Muscle layer of colon (tissue), 2 donors: ENCODE measurements around the gene KLHL29.

Experiments
- H3K27ac ChIP-seq: one replicate; pipeline ENCODE4 v1.7.0; 2013; ENCODE audit warnings: low read depth, mild to moderate bottlenecking, low read length, moderate library complexity
- H3K27me3 ChIP-seq, 2 donors: one replicate each; pipeline ENCODE4 v1.7.0; 2013; ENCODE audit warnings: low read length in 2 of 2, mild to moderate bottlenecking in 2 of 2; ENCODE audit not compliant: insufficient read depth in 2 of 2, control insufficient read depth in 1 of 2
- H3K36me3 ChIP-seq: one replicate; pipeline ENCODE4 v1.7.0; 2013; ENCODE audit warnings: mild to moderate bottlenecking, low read length; ENCODE audit not compliant: insufficient read depth
- H3K4me1 ChIP-seq: one replicate; pipeline ENCODE4 v1.7.0; 2013; ENCODE audit warnings: mild to moderate bottlenecking, low read length; ENCODE audit not compliant: insufficient read depth
- H3K4me3 ChIP-seq, 2 donors: one replicate each; pipeline ENCODE4 v1.7.0; 2013; ENCODE audit warnings: low read length in 2 of 2, low read depth in 1 of 2, mild to moderate bottlenecking in 1 of 2, moderate library complexity in 1 of 2
- H3K9ac ChIP-seq: one replicate; pipeline ENCODE4 v1.7.0; 2013; ENCODE audit warnings: low read length
- H3K9me3 ChIP-seq: one replicate; pipeline ENCODE4 v1.7.0; 2013; ENCODE audit warnings: mild to moderate bottlenecking, low read length
- donor health status: abdominal sarcoma.
- donor health status: Adenocarcinoma of cecum.

The KLHL29 gene

GRCh38 chr2:23553561-23553960 is 168.6 kb downstream of the KLHL29 start:
- Histone ChIP-seq H3K9ac (no peak overlapping the region), H3K4me3 (no peak overlapping the region), H3K27me3 (no peaks in the 10 kb centered on the region), H3K4me1 (peaks cover 17% of the 10 kb centered on the region), H3K36me3 (no peaks in the 10 kb centered on the region), H3K27ac (no peak overlapping the region), H3K9me3 (no peaks in the 10 kb centered on the region)

GRCh38 chr2:23554054-23554697 is 169.2 kb downstream of the KLHL29 start:
- Histone ChIP-seq H3K9me3 (no peaks in the 10 kb centered on the region), H3K27ac (no peak overlapping the region), H3K4me1 (peaks cover 13% of the 10 kb centered on the region), H3K9ac (no peak overlapping the region), H3K36me3 (no peaks in the 10 kb centered on the region), H3K27me3 (no peaks in the 10 kb centered on the region), H3K4me3 (no peak overlapping the region)

GRCh38 chr2:23555944-23556343 is 171.0 kb downstream of the KLHL29 start:
- H3K9ac ChIP-seq: no peak overlapping the region
- no peaks in the 10 kb centered on the region for H3K9me3 ChIP-seq
- H3K4me1 ChIP-seq: peaks cover 8% of the 10 kb centered on the region
- H3K4me3 ChIP-seq: no peak overlapping the region
- H3K27ac ChIP-seq: no peak overlapping the region
- no peaks in the 10 kb centered on the region for H3K27me3 ChIP-seq
- H3K36me3 ChIP-seq: no peaks in the 10 kb centered on the region

- no peaks in the 10 kb centered on the region for H3K27me3 ChIP-seq
- H3K4me1 ChIP-seq: peaks cover 8% of the 10 kb centered on the region
- no peak overlapping the region for H3K9ac ChIP-seq
- H3K27ac ChIP-seq: no peak overlapping the region
- H3K36me3 ChIP-seq: no peaks in the 10 kb centered on the region
- H3K9me3 ChIP-seq: no peaks in the 10 kb centered on the region
- no peak overlapping the region for H3K4me3 ChIP-seq
Observed at GRCh38 chr2:23556929-23557328, 171.9 kb downstream of the KLHL29 start.

- no peaks in the 10 kb centered on the region for H3K9me3 ChIP-seq
- no peak overlapping the region for H3K4me3 ChIP-seq
- H3K4me1 ChIP-seq: peaks cover 9% of the 10 kb centered on the region
- H3K27me3 ChIP-seq: no peaks in the 10 kb centered on the region
- peaks cover under 1% of the 10 kb centered on the region for H3K36me3 ChIP-seq
- H3K27ac ChIP-seq: no peak overlapping the region
- H3K9ac ChIP-seq: no peak overlapping the region
Observed at GRCh38 chr2:23557455-23557854, 172.5 kb downstream of the KLHL29 start.

GRCh38 chr2:23559561-23560239 is 174.7 kb downstream of the KLHL29 start:
- Histone ChIP-seq H3K27ac (no peak overlapping the region), H3K9ac (no peak overlapping the region), H3K36me3 (peaks cover 6% of the 10 kb centered on the region), H3K27me3 (no peaks in the 10 kb centered on the region), H3K4me3 (no peak overlapping the region), H3K9me3 (no peaks in the 10 kb centered on the region), H3K4me1 (peaks cover 31% of the 10 kb centered on the region)

- Histone ChIP-seq H3K27ac (peak overlapping the region; percentile 24), H3K27me3 (no peaks in the 10 kb centered on the region)
Observed at GRCh38 chr2:23561088-23561487, 176.1 kb downstream of the KLHL29 start.

GRCh38 chr2:23561544-23561943 is 176.6 kb downstream of the KLHL29 start:
- Histone ChIP-seq H3K36me3 (peaks cover 6% of the 10 kb centered on the region), H3K4me3 (no peak overlapping the region), H3K9ac (no peak overlapping the region), H3K9me3 (no peaks in the 10 kb centered on the region), H3K4me1 (peaks cover 49% of the 10 kb centered on the region), H3K27ac (peak overlapping the region; percentile 24), H3K27me3 (no peaks in the 10 kb centered on the region)

More at GRCh38 chr2:23561088-23561487, 176.1 kb downstream of the KLHL29 start:
- Histone ChIP-seq H3K4me3 (no peak overlapping the region), H3K9ac (no peak overlapping the region), H3K9me3 (no peaks in the 10 kb centered on the region), H3K36me3 (peaks cover 6% of the 10 kb centered on the region), H3K4me1 (peaks cover 45% of the 10 kb centered on the region)

- H3K9ac ChIP-seq: no peak overlapping the region
- peaks cover 49% of the 10 kb centered on the region for H3K4me1 ChIP-seq
- no peak overlapping the region for H3K27ac ChIP-seq
- H3K9me3 ChIP-seq: no peaks in the 10 kb centered on the region
- peaks cover 6% of the 10 kb centered on the region for H3K36me3 ChIP-seq
- no peaks in the 10 kb centered on the region for H3K27me3 ChIP-seq
- H3K4me3 ChIP-seq: no peak overlapping the region
Observed at GRCh38 chr2:23562143-23562542, 177.2 kb downstream of the KLHL29 start.

- no peaks in the 10 kb centered on the region for H3K9me3 ChIP-seq
- peak overlapping the region in 1 of 2 donors; percentile 30 for H3K4me3 ChIP-seq
- no peak overlapping the region for H3K9ac ChIP-seq
- H3K27me3 ChIP-seq: no peaks in the 10 kb centered on the region
- H3K36me3 ChIP-seq: peaks cover 6% of the 10 kb centered on the region
- H3K4me1 ChIP-seq: peaks cover 56% of the 10 kb centered on the region
- H3K27ac ChIP-seq: peak overlapping the region; percentile 79
Observed at GRCh38 chr2:23563151-23563550, 178.2 kb downstream of the KLHL29 start.

- Histone ChIP-seq H3K4me3 (peak overlapping the region in 1 of 2 donors; percentile 30), H3K27ac (peak overlapping the region; percentile 79), H3K4me1 (peaks cover 64% of the 10 kb centered on the region), H3K27me3 (no peaks in the 10 kb centered on the region), H3K9ac (no peak overlapping the region), H3K9me3 (no peaks in the 10 kb centered on the region), H3K36me3 (peaks cover 6% of the 10 kb centered on the region)
Observed at GRCh38 chr2:23563673-23564614, 179.0 kb downstream of the KLHL29 start.
